HepG2 (cell line): ENCODE results near the gene SHC1. TPM values are rescaled to one million over a fixed set of nuclear protein-coding genes. Genes with fewer than 3 reads are reported as not detected.

Source experiments
- BCLAF1 ChIP-seq: fragments of 450-650 bp; IDR thresholded peaks from 2 replicates; pipeline ENCODE4 v1.6.1; 2017; ENCODE audit warnings: mild to moderate bottlenecking
- DRAP1 ChIP-seq: IDR thresholded peaks from 2 replicates; pipeline ENCODE4 v1.6.1; 2016; ENCODE audit warnings: missing genetic modification reagents, missing compliant biosample characterization
- GZF1 ChIP-seq: sonication (generic); formaldehyde crosslinking; IDR thresholded peaks from 2 replicates; pipeline ENCODE4 v1.5.1; 2020; ENCODE audit warnings: mild to moderate bottlenecking, missing genetic modification reagents
- IRF2 ChIP-seq: IDR thresholded peaks from 2 replicates; pipeline ENCODE4 v1.6.1; 2018; ENCODE audit warnings: missing genetic modification reagents, missing compliant biosample characterization
- KDM1A ChIP-seq: IDR thresholded peaks from 2 replicates; pipeline ENCODE4 v1.6.1; 2016; ENCODE audit warnings: missing compliant biosample characterization
- MAFK ChIP-seq, 2 experiments: IDR thresholded peaks in 1 of 2; conservative IDR thresholded peaks in 1 of 2; 2 replicates each; pipeline ENCODE4 v1.6.1; 2011; ENCODE audit warnings: improper control_type of control experiment in 2 of 2, low read length in 2 of 2
- MBNL3 ChIP-seq: fragments of 250-450 bp; sonication (Bioruptor Pico); conservative IDR thresholded peaks from 2 replicates; pipeline ENCODE4 v1.8.0; 2022; ENCODE audit warnings: mild to moderate bottlenecking, inconsistent platforms
- MNT ChIP-seq: fragments of 450-650 bp; IDR thresholded peaks from 2 replicates; pipeline ENCODE4 v1.6.1; 2016
- PAXIP1 ChIP-seq: sonication (generic); formaldehyde crosslinking; conservative IDR thresholded peaks from 2 replicates; pipeline ENCODE4 v1.4.0; 2020; ENCODE audit warnings: mild to moderate bottlenecking, missing genetic modification reagents, moderate library complexity
- SMAD1 ChIP-seq: sonication (generic); formaldehyde crosslinking; IDR thresholded peaks from 2 replicates; pipeline ENCODE4 v1.4.0; 2020; ENCODE audit warnings: missing genetic modification reagents, low read depth, mild to moderate bottlenecking, borderline replicate concordance
- SP4 ChIP-seq: sonication (generic); formaldehyde crosslinking; IDR thresholded peaks from 2 replicates; pipeline ENCODE4 v1.8.1; 2023; ENCODE audit warnings: mild to moderate bottlenecking, missing genetic modification reagents
- TAF1 ChIP-seq: sonication (generic); formaldehyde crosslinking; IDR thresholded peaks from 2 replicates; pipeline ENCODE4 v1.4.0; 2020; ENCODE audit warnings: missing genetic modification reagents
- ZFP90 ChIP-seq: sonication (generic); formaldehyde crosslinking; IDR thresholded peaks from 2 replicates; pipeline ENCODE4 v1.8.0; 2022; ENCODE audit warnings: missing genetic modification reagents, mild to moderate bottlenecking, inconsistent platforms, borderline replicate concordance
- ZFP91 ChIP-seq: sonication (generic); formaldehyde crosslinking; IDR thresholded peaks from 2 replicates; pipeline ENCODE4 v1.9.0; 2022; ENCODE audit warnings: missing genetic modification reagents, mild to moderate bottlenecking, borderline replicate concordance
- ZFX ChIP-seq: sonication (generic); formaldehyde crosslinking; IDR thresholded peaks from 2 replicates; pipeline ENCODE4 v1.4.0; 2020; ENCODE audit warnings: mild to moderate bottlenecking, low read depth, missing genetic modification reagents, moderate library complexity
- ZNF414 ChIP-seq: sonication (generic); formaldehyde crosslinking; IDR thresholded peaks from 2 replicates; pipeline ENCODE4 v1.5.0; 2020; ENCODE audit warnings: missing genetic modification reagents
- ZNF549 ChIP-seq: sonication (generic); formaldehyde crosslinking; IDR thresholded peaks from 2 replicates; pipeline ENCODE4 v1.5.0; 2020; ENCODE audit warnings: missing genetic modification reagents
- ZNF652 ChIP-seq: IDR thresholded peaks from 2 replicates; pipeline ENCODE4 v1.6.1; 2016; ENCODE audit warnings: low read depth, borderline replicate concordance
- ZNF878 ChIP-seq: sonication (generic); formaldehyde crosslinking; IDR thresholded peaks from 2 replicates; pipeline ENCODE4 v1.8.1; 2023; ENCODE audit warnings: mild to moderate bottlenecking, missing genetic modification reagents, moderate library complexity
- polyA plus RNA-seq, 8 experiments: library from polyadenylated mRNA; depleted of rRNA in 3 of 8; stranded (reverse) in 7 of 8; unstranded in 1 of 8; fragments of >200 nt; fragmentation: Illumina TruSeq in 4 of 8; extraction: Trizol in 4 of 8; gene quantifications; 2 replicates each; pipeline versions ENCODE4 v1.2.1 to v1.2.3, GENCODE V29; 2011 to 2016; ENCODE audit warnings: low read depth in 4 of 8, missing spikeins in 1 of 8, mixed read lengths in 1 of 8; ENCODE audit not compliant: insufficient read depth in 1 of 8
- total RNA-seq, 5 experiments: library from RNA; depleted of rRNA; stranded (reverse); fragments of >200 nt; fragmentation: Illumina TruSeq; extraction: Trizol; gene quantifications; 2 replicates each; pipeline ENCODE4 v1.2.3, GENCODE V29; 2016; ENCODE audit warnings: low read depth in 1 of 5

Gene SHC1
- total and polyA plus RNA-seq, 2 of the 13 experiments (the other 11 are each of a cell fraction or from before 2014, with no cell fraction given), result 52.0 to 137 TPM

GRCh38 chr1:155003227-155003765, 32.7 kb upstream of the SHC1 start (continued):
- TF ChIP-seq ZFP91 (CRISPR knock-in tag) (peak; percentile 64; the same call in 1 of the 2 replicates), ZNF414 (CRISPR knock-in tag) (no peak), ZFX (no peak), ZFP90 (CRISPR knock-in tag) (0 out of 2 replicates have a peak, but pooled peaks have one; percentile 61), KDM1A (CRISPR knock-in tag) (no peak), BCLAF1 (no peak), SMAD1 (CRISPR knock-in tag) (no peak), MBNL3 (CRISPR knock-in tag) (no peak), MNT (no peak), DRAP1 (no peak), MAFK (conservative IDR thresholded peaks at IDR 0.05 in 1 of 2, IDR thresholded peaks at IDR 0.05 in 1 of 2; ENCODE audit: low read length in 2 of 2) (no peak), SP4 (CRISPR knock-in tag) (no peak; the same call in 1 of the 2 replicates), IRF2 (no peak), GZF1 (CRISPR knock-in tag) (no peak; the same call in 1 of the 2 replicates), ZNF549 (no peak), ZNF652 (no peak), PAXIP1 (no peak), TAF1 (CRISPR knock-in tag) (peak; percentile 57), ZNF878 (CRISPR knock-in tag) (0 out of 2 replicates have a peak, but pooled peaks have one; percentile 43)
